Measurements from ENCODE around the gene ADCY4.

ADCY4 gene

GRCh38 chr14:24299255-24300191 lies 35.3 kb downstream of the ADCY4 start, which contains the start of the genes DHRS1 and NOP9:
DHRS1 (minus strand) TSS chr14:24299780; CDS start chr14:24299106, 674 bp downstream.
NOP9 (plus strand) TSS chr14:24299850; CDS start chr14:24299955, 105 bp downstream.
- peak; percentile 97 for DNase-seq (ENCODE audit: low read depth, low spot score)

GRCh38 chr14:24298892-24299254 lies 36.0 kb downstream of the ADCY4 start:
- peak; percentile 28 for DNase-seq (ENCODE audit: low read depth, low spot score)

GRCh38 chr14:24297190-24297964 lies 37.5 kb downstream of the ADCY4 start:
- peak; percentile 49 for DNase-seq (ENCODE audit: low read depth, low spot score)

- DNase-seq (ENCODE audit: low read depth, low spot score) = peak; percentile 86
Measured at GRCh38 chr14:24296341-24297157, 38.3 kb downstream of the ADCY4 start.

GRCh38 chr14:24293525-24293924 lies 41.3 kb downstream of the ADCY4 start:
- no peak for DNase-seq (ENCODE audit: low read depth, low spot score)

GRCh38 chr14:24292118-24292807 lies 42.6 kb downstream of the ADCY4 start:
- DNase-seq (ENCODE audit: low read depth, low spot score) = no peak

GRCh38 chr14:24291446-24292117 lies 43.3 kb downstream of the ADCY4 start:
- no peak for DNase-seq (ENCODE audit: low read depth, low spot score)

GRCh38 chr14:24290746-24291145 lies 44.1 kb downstream of the ADCY4 start:
- DNase-seq (ENCODE audit: low read depth, low spot score) = no peak

GRCh38 chr14:24289649-24290280 lies 45.1 kb downstream of the ADCY4 start:
- no peak for DNase-seq (ENCODE audit: low read depth, low spot score)

GRCh38 chr14:24286996-24287395 lies 47.9 kb downstream of the ADCY4 start:
- no peak for DNase-seq (ENCODE audit: low read depth, low spot score)

- DNase-seq (ENCODE audit: low read depth, low spot score) = no peak
Measured at GRCh38 chr14:24285351-24285750, 49.5 kb downstream of the ADCY4 start.

- no peak for DNase-seq (ENCODE audit: low read depth, low spot score)
Measured at GRCh38 chr14:24284501-24285035, 50.3 kb downstream of the ADCY4 start.

- no peak for DNase-seq (ENCODE audit: low read depth, low spot score)
Measured at GRCh38 chr14:24283796-24284460, 50.9 kb downstream of the ADCY4 start.

- no peak for DNase-seq (ENCODE audit: low read depth, low spot score)
Measured at GRCh38 chr14:24282736-24283135, 52.1 kb downstream of the ADCY4 start.

GRCh38 chr14:24281636-24282035 lies 53.2 kb downstream of the ADCY4 start:
- no peak for DNase-seq (ENCODE audit: low read depth, low spot score)

GRCh38 chr14:24280797-24281460 lies 53.9 kb downstream of the ADCY4 start:
- DNase-seq (ENCODE audit: low read depth, low spot score) = no peak

GRCh38 chr14:24279301-24280186 lies 55.3 kb downstream of the ADCY4 start:
- DNase-seq (ENCODE audit: low read depth, low spot score) = no peak

GRCh38 chr14:24278424-24278823 lies 56.4 kb downstream of the ADCY4 start:
- no peak for DNase-seq (ENCODE audit: low read depth, low spot score)
